WTC11 (cell line): ENCODE results near the gene MEIS1. TPM values are rescaled to one million over a fixed set of nuclear protein-coding genes. Genes with fewer than 3 reads are reported as not detected.

ENCODE experiments used
- ATAC-seq: fragments of 200-7000 bp; cut with Tn5 transposase; 2 replicates; pipeline ENCODE4 v1.10.0; 2021; ENCODE audit warnings: mild to moderate bottlenecking, moderate library complexity
- CTCF ChIA-PET: fragments of 300-600 bp; sonication (Branson Sonifier 250); formaldehyde crosslinking; loops from one replicate; lab custom pipeline; 2021; ENCODE audit warnings: antibody characterized with exemption; lab: Charles Lee
- POLR2A ChIA-PET: fragments of 350-600 bp; sonication (Branson Sonifier 250); formaldehyde crosslinking; loops from one replicate; lab custom pipeline; 2021; ENCODE audit warnings: antibody characterized with exemption; lab: Charles Lee
- DNase-seq: peaks from one replicate; pipeline ENCODE4 v3.0.0; 2021; ENCODE audit warnings: low spot score
- H3K27ac Mint-ChIP-seq: 2 replicates; pipeline ENCODE4 v1.8.0; 2021; ENCODE audit warnings: mixed read lengths
- H3K27me3 Mint-ChIP-seq: 2 replicates; pipeline ENCODE4 v1.8.0; 2021; ENCODE audit warnings: low read depth, mild to moderate bottlenecking, moderate library complexity, mixed read lengths
- H3K36me3 Mint-ChIP-seq: 2 replicates; pipeline ENCODE4 v1.8.0; 2021; ENCODE audit warnings: mixed read lengths
- H3K4me1 Mint-ChIP-seq: 2 replicates; pipeline ENCODE4 v1.8.0; 2022; ENCODE audit warnings: mixed read lengths
- H3K4me3 Mint-ChIP-seq: 2 replicates; pipeline ENCODE4 v1.8.0; 2021; ENCODE audit warnings: mild to moderate bottlenecking, moderate library complexity, mixed read lengths
- H3K9me3 Mint-ChIP-seq: 2 replicates; pipeline ENCODE4 v1.8.0; 2021; ENCODE audit warnings: mixed read lengths
- CREM ChIP-seq: sonication (generic); formaldehyde crosslinking; IDR thresholded peaks from 2 replicates; pipeline ENCODE4 v1.8.1; 2022; ENCODE audit warnings: mild to moderate bottlenecking, missing genetic modification reagents, moderate library complexity
- ERG ChIP-seq: fragments of 250-450 bp; sonication (Bioruptor Pico); IDR thresholded peaks from 2 replicates; pipeline ENCODE4 v1.8.0; 2021; ENCODE audit warnings: mild to moderate bottlenecking
- FOXJ3 ChIP-seq: sonication (generic); formaldehyde crosslinking; IDR thresholded peaks from 2 replicates; pipeline ENCODE4 v1.9.0; 2021; ENCODE audit warnings: missing genetic modification reagents, mild to moderate bottlenecking, borderline replicate concordance
- FOXK1 ChIP-seq: sonication (generic); formaldehyde crosslinking; IDR thresholded peaks from 2 replicates; pipeline ENCODE4 v1.8.0; 2022; ENCODE audit warnings: mild to moderate bottlenecking, moderate library complexity, missing genetic modification reagents
- IRF2 ChIP-seq: sonication (generic); formaldehyde crosslinking; IDR thresholded peaks from 2 replicates; pipeline ENCODE4 v1.8.0; 2022; ENCODE audit warnings: low read depth, missing genetic modification reagents, borderline replicate concordance
- NR1H2 ChIP-seq: sonication (generic); formaldehyde crosslinking; IDR thresholded peaks from 2 replicates; pipeline ENCODE4 v1.9.0; 2021; ENCODE audit warnings: mild to moderate bottlenecking, moderate library complexity, missing genetic modification reagents
- OVOL2 ChIP-seq: fragments of 250-450 bp; sonication (Bioruptor Pico); IDR thresholded peaks from 2 replicates; pipeline ENCODE4 v1.9.0; 2021; ENCODE audit warnings: mild to moderate bottlenecking, borderline replicate concordance
- RORB ChIP-seq: fragments of 250-450 bp; sonication (Bioruptor Pico); IDR thresholded peaks from 2 replicates; pipeline ENCODE4 v1.9.0; 2021; ENCODE audit warnings: mild to moderate bottlenecking
- SMAD4 ChIP-seq: sonication (generic); formaldehyde crosslinking; IDR thresholded peaks from 2 replicates; pipeline ENCODE4 v1.8.0; 2022; ENCODE audit warnings: mild to moderate bottlenecking, missing genetic modification reagents
- USF1 ChIP-seq: sonication (generic); formaldehyde crosslinking; IDR thresholded peaks from 2 replicates; pipeline ENCODE4 v1.8.0; 2022; ENCODE audit warnings: mild to moderate bottlenecking, missing genetic modification reagents
- ZBTB43 ChIP-seq: sonication (generic); formaldehyde crosslinking; IDR thresholded peaks from 2 replicates; pipeline ENCODE4 v1.8.1; 2023; ENCODE audit warnings: mild to moderate bottlenecking, missing genetic modification reagents
- ZMAT4 ChIP-seq: fragments of 250-450 bp; sonication (Bioruptor Pico); IDR thresholded peaks from 2 replicates; pipeline ENCODE4 v1.9.0; 2021; ENCODE audit warnings: mild to moderate bottlenecking
- ZNF532 ChIP-seq: fragments of 250-450 bp; sonication (Bioruptor Pico); IDR thresholded peaks from 2 replicates; pipeline ENCODE4 v1.9.0; 2021; ENCODE audit warnings: mild to moderate bottlenecking, borderline replicate concordance
- total RNA-seq: library from RNA; stranded (reverse); gene quantifications from 3 replicates; pipeline ENCODE4 v1.2.3, GENCODE V29; 2021
- TF ChIP-seq, protein P1 (sequence below): sonication (generic); formaldehyde crosslinking; IDR thresholded peaks from 2 replicates; pipeline ENCODE4 v1.8.1; 2022; ENCODE audit warnings: missing genetic modification reagents, borderline replicate concordance

The MEIS1 gene
- total RNA-seq, 1 experiment from 2014 or later: 0.48 TPM

- TF ChIP-seq USF1 (CRISPR knock-in tag): no peak
- TF ChIP-seq SMAD4 (CRISPR knock-in tag): no peak
Observed at GRCh38 chr2:66516499-66516898, 81.6 kb downstream of the MEIS1 start (continued).

- no peak overlapping the region for H3K4me3 Mint-ChIP-seq
Observed at GRCh38 chr2:66517772-66518171, 82.8 kb downstream of the MEIS1 start.

More at GRCh38 chr2:66517772-66518171, 82.8 kb downstream of the MEIS1 start:
- DNase-seq: no peak
- CTCF ChIA-PET: no interaction called here
- Mint-ChIP-seq H3K36me3 (no peaks in the 10 kb centered on the region), H3K4me1 (peaks cover 24% of the 10 kb centered on the region), H3K27ac (no peak overlapping the region), H3K9me3 (no peaks in the 10 kb centered on the region)
- POLR2A ChIA-PET: no interaction called here
- no peak for ATAC-seq
- TF ChIP-seq NR1H2 (no peak), FOXJ3 (no peak), OVOL2 (CRISPR knock-in tag) (no peak), RORB (CRISPR knock-in tag) (no peak), ZBTB43 (CRISPR knock-in tag) (no peak), ZMAT4 (CRISPR knock-in tag) (no peak), FOXK1 (CRISPR knock-in tag) (no peak), ZNF532 (CRISPR knock-in tag) (no peak), ERG (CRISPR knock-in tag) (no peak), IRF2 (no peak), CREM (CRISPR knock-in tag) (no peak)
- TF ChIP-seq, protein P1, sequence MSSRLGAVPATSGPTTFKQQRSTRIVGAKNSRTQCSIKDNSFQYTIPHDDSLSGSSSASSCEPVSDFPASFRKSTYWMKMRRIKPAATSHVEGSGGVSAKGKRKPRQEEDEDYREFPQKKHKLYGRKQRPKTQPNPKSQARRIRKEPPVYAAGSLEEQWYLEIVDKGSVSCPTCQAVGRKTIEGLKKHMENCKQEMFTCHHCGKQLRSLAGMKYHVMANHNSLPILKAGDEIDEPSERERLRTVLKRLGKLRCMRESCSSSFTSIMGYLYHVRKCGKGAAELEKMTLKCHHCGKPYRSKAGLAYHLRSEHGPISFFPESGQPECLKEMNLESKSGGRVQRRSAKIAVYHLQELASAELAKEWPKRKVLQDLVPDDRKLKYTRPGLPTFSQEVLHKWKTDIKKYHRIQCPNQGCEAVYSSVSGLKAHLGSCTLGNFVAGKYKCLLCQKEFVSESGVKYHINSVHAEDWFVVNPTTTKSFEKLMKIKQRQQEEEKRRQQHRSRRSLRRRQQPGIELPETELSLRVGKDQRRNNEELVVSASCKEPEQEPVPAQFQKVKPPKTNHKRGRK (CRISPR knock-in tag): no peak
- TF ChIP-seq, all 79 proteins: peak for 0
- H3K27me3 Mint-ChIP-seq: no peaks in the 10 kb centered on the region
